Activated gamma-delta T cell treated with Interleukin-2 at 50 U/mL for 16 hours (primary cell): Measurements from ENCODE around the gene ADPRHL1.

Source experiments
- DNase-seq: peaks from one replicate; pipeline ENCODE4 v3.0.0-alpha.2; 2020

ADPRHL1 gene

DNA sequence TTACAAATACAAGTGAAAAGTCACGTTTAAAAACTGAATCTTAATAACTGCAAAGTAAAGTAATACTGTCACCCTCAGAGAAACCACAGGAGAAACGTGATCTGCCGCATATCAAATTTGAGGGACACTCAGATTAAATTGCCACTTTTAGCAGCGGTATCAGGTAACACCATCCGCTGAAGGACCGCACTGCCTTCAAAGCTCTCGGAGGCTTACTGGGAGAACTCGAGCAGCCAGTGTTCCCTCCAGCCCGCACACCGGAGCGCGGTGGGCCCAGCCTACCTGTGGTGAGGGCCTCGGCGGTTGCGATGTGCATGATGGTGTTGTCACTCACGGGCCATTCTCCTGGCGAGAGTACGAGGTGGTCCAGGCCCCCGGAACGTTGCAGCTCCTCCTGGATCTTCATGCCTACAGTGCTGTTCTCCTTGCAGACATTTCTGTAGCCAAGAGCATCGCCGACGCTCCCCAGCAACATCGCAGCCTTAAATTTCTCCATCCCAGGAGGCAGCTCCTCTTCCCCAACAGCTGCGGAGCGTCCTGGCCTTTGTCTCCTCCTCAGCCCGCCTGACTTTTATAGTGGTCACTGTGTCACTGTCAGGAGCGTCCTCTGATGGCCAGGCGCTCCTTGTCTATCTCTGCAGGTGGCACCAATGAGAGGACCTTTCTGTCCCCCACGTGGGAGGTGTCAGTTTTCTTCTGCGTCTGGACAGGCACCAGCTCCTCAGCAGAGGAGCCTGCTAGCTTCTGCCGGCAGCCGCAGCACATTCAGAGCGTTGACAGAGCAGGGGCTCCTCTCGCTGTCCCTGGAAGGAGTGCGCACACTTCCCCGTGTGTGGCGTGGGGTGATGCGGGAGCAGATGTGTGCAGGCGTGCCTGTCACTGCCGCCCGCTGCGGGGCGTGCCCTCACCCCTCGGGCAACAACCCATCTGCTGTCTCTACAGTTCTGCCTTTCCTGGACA, at the start of gene ADPRHL1:
TSS of gene ADPRHL1 (minus strand) at position 547 of the 960 bp plus-strand sequence. CDS start at position 496, 51 bp downstream.
- no peak for DNase-seq

DNA sequence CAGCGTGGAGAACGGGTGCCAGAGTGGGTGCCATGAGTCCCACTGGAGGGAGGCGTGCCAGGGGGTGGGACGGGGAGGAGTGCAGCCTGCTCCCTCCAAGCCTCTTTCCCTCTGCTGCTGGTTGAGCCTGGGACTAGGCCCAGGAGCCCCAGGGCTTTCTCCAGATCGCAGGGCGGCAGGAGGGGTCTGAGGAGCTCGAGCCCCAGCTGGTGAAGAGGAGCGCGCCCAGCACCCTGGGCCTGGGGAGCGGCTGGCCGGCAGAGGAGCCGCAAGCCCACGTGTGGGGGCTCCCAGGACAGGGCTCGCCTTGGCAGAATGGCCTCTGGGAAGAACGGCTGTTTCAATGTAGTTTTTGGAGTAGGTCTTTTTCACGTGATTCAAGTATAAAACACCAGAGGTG, 49.4 kb upstream of the ADPRHL1 start:
- DNase-seq: no peak

DNA sequence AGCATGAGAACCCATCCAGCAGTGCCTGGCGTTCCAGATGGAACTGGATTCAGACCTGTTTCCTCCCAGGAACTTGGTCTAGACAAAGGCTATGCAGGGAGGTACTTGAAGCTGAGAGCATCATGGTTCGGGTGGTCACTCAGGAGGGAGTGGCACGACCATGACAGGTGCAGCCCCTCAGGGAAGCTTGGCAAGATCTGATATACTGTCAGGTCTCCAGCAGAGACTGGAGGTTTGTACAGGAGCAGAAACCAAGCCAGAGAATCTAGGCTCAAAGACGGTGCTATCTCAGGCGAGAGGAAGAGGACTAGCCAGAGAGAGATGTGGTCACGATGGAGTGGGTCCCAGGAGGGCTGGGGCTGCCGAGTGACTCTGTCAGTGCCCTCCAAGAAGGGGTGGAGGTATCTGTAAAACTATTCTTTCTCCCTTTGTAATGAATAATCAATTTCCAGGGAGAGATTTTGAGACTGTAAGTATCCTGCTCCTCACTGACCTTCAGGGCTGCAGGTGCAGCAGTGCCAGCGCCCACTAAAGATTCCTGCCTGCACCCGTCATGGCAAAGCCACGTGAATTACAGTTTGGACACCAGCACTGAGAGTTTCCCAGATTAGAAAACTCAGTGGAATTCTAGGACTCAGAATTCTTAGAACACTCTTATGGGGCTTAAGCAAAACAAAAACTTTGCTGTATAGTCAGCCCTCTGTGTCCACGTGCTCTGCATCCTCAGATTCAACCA, 47.4 kb upstream of the ADPRHL1 start:
- DNase-seq: no peak

DNA sequence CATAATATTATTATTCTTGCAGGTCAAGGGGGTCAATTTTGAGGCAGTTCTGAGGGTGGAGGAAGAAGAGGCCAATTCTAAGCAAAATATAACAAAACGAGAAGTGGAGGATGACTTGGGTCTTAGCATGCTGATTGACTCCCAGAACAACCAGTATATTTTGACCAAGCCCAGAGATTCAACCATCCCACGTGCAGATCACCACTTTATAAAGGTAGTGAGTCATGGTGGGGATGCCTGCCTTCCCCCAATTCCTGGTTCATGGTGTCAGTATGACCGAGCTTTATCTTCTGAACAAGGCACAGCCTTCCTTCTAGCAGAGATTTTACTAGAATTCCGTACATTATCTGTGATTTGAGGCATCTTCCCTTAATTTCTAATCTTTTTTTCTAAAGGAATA, 46.6 kb upstream of the ADPRHL1 start:
- no peak for DNase-seq

DNA sequence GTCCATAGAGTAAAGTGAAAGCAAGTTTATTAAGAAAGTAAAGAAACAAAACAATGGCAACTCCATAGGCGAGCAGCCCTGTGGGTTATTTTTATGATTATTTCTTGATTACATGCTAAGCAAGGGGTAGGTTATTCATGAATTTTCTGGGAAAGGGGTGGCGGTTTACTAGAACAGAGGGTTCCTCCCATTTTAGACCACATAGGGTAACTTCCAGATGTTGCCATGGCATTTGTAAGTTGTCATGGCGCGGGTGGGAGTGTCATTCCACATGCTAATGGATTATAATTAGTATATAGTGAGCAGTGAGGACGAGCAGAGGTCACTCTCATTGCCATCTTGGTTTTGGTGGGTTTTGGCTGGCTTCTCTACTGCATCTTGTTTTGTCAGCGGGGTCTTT, 45.6 kb upstream of the ADPRHL1 start:
- no peak for DNase-seq

DNA sequence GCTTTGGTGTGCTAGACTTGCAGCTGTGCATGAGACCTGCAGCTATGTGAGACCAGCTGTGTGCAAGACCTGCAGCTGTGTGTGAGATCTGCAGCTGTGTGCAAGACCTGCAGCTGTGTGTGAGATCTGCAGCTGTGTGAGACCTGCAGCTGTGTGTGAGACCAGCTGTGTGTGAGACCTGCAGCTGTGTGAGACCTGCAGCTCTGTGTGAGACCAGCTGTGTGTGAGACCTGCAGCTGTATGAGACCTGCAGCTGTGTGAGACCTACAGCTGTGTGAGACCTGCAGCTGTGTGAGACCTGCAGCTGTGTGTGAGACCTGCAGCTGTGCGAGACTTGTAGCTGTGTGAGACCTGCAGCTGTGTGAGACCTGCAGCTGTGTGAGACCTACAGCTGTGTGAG, 43.9 kb upstream of the ADPRHL1 start:
- no peak for DNase-seq

DNA sequence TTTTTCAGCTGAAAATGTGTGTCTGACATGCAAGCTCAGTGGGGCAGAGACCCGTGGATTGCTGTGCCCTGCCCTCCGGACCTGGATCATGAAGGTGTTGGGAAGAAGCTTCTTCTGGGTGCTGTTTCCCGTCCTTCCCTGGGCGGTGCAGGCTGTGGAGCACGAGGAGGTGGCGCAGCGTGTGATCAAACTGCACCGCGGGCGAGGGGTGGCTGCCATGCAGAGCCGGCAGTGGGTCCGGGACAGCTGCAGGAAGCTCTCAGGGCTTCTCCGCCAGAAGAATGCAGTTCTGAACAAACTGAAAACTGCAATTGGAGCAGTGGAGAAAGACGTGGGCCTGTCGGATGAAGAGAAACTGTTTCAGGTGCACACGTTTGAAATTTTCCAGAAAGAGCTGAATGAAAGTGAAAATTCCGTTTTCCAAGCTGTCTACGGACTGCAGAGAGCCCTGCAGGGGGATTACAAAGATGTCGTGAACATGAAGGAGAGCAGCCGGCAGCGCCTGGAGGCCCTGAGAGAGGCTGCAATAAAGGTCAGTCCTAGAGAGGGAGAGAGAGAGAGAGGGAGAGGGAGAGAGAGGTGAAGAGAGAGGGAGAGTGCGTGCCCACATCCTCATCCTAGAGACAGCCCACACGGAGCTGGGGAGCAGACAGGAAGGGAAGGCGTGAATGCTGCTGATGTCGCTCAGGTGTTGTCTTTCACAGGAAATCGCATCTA, 42.4 kb upstream of the ADPRHL1 start:
- no peak for DNase-seq

DNA sequence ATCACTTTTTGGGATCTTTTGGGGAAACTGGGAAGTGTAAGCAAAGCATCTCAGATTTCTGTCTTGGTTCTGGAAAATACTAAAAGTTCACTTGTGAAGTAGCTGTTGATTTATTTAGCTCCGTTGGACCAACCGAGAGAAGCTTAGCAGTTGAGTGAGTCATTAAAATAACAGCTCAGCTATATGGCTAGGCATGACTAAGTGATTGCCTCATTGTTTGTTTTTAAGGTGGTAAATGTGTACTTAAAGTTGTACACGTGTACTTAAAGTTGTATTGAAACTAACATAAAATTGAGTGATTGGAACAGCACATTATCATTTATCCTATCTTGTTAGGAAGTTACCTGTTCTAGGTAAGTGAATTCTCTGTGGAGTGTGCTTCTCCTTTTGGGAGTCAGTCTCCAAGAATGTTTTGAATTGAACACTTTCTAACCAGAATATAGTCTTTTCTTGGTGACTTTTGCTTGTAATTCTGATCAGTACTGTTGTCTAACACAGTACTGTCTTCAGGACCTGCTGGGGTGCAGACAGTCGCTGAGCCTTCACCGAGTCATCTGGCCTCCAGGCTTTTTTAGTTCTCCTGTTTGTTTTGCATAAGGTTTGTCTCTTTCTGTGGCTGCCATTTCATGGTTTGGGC, 40.1 kb upstream of the ADPRHL1 start:
- no peak for DNase-seq

DNA sequence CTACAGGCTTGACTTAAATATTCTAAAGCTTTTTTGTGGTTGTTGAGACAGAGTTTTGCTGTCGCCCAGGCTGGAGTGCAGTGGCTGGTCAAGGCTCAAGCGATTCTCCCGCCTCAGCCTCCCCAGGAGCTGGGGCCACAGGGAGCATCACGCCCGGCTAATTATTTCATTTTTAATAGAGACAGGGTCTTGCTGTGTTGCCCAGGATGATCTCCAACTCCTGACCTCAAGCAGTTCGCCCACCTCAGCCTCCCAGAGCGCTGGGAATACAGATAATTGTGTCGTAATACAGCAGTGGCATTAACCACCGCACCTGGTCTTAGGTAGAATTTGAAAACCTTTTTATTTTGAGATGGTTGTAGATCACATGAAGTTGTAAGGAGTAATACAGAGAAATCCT, 38.7 kb upstream of the ADPRHL1 start:
- DNase-seq: no peak

DNA sequence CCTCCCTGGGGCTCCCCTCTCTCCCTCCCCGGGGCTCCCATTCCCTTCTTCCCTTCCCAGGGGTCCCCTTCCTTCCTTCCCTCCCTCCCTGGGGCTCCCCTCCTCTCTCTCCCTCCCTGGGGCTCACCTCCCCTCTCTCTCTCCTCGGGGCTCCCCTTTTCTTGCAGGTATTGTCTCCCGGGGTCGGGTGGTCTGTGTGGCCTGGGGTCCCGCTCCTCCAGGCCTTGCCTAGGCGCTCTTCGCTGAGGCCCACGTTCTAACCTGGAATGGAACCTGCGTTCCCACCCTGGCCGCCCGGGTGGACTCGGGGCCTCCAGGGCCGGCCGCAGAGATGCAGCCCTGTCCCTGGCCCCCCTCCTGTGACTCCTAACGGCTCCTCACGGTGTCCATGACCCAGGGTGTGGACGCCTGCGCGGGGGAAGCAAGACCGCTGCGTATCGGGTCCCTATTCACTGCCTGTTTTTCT, 38.2 kb upstream of the ADPRHL1 start:
- DNase-seq: no peak

DNA sequence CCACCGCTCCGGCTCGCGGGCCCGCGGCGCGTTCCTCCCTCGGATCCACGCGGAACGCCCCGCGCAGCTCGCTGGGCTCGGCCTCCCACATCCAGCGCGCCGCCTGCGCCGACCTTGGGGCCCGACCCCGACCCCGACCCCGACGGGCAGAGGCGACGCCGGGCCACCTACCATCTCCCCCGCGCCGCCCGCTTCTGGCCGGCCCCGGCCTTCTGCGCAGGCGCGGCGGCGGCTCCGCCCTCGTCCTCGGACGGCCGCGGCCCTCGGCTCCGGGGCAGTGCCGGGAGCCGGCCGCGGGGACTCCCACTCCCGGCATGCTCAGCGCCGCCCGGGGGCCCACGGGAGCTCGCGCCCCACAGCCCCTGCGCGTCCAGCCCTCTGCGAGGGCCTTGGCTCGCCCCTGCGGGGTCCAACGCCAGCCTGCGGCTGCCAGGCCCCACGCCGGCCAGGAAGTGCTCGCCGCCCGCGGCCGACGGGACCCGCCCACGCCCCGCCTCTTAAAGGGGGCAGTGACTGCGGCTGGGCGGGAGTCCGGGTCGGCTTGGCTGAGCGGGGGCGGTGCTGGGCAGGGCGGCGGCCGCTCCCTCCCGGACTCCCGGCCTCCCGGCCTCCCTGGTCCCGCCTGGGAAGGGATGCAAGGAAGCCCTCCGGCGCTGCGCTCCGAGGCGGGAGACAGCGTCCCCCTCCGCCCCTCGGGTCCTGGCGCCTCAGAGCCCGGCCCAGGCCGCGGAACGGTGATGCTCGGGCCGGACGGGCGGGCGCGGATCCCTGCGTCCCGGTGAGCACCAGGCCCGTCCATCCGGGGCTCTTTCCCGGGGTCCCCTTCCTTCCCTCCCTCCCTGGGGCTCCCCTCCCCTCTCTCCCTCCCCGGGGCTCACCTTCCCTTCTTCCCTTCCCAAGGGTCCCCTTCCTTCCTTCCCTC, 37.5 kb upstream of the ADPRHL1 start, which contains the start of gene DCUN1D2:
TSS of gene DCUN1D2 (minus strand) at position 216 of the 922 bp plus-strand sequence. CDS start at position 174, 42 bp downstream.
- DNase-seq: peak; percentile 72

DNA sequence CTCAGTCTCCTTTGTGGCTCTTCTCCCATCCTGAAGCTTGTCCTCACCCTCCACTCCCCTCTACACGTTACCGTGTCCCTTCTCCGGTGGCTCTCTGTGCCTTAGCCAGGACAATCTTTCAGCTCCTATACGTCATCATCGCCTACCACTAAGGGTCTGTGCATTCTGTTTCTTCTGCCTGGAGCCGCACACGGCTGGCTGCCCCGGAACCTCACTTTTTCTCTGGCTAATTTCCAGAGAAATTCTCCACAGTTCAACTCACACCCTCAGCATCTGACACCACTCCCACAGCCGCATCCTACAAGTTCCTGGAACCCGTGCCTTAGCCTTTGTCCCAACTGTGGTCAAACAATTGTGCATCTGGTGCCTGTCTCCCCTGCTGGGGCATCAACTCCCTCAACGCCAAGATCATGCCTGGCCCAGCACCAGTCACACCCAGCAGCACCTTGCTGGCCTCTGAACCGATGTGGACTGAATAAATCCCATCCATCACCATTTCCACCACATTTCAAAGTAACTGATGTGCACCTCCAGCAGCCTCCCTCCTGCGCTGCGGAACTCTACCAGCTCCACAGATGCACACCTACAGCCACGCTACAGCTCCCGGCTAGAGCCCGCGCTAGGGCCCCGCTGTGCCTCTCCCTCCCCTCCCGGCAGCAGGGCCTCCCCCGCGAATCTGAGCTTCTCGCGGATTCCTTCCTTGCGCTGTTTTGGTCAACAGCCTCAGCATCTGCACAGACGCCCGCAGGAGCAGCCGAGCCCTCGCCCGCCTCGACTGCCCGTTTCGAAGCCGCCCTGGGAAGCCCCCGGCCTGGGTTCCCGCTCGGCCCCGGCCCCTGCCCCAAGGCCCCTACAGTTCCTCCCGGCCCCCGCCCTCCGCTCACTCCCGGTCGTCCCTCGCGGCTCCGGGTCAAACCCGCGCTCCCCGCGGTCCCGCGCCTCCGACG, 36.5 kb upstream of the ADPRHL1 start:
- DNase-seq: peak; percentile 32

DNA sequence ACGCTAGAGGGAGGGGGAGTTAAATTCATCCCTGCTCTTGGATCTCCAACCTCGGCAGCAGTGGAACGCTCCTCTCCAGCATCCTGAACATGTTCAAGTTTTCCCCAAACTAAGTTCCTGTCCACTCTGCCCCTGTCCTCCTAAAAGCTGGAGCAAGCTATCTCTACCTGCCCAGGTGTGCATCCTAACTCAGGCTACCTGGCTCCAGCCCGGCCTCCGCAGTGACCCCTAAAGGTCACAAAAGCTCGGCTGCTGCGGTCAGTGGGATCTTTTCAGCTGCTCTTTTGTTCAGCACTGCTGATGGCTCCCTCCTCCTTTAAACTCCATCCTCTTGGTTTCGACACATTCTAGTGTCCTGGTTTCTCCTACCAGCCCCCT, 35.9 kb upstream of the ADPRHL1 start:
- no peak for DNase-seq

DNA sequence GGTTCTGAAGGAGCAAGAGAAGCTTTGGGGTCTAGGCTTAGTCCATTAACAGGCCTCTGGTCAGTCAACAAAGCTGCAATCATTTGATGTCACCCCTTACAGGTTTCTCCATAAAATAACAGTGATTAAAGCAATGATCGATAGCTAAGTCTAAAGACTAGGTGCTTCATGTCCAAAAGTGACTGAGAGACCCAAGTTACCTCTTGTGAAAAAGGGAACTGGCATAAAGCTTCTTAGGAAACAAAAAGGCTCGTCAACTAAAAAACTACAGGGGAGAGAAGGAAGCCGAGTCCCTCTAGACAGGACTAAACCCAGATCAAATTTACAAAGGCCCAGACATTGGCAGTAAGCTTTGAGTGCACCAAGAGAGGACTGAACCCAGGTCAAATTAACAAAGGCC, 35.0 kb upstream of the ADPRHL1 start:
- no peak for DNase-seq

DNA sequence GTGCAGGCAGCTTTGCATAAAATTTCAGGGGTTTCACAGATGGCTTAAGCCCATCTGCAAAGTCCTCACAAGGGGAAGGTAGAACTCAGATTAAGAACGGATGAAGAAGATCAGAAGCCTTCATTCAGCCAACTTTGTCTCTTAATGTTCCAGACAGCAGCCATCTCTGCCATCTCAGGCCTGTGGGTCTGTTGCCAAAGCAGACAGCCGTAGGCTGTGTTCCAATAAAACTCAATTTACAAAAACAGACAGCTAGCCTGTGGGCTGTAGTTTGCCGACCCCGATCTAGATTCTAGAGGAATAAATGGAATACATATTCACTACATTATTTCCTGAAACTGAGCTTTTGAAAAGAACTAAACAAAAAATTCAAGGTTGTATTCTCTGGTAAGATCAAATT, 33.4 kb upstream of the ADPRHL1 start:
- no peak for DNase-seq

DNA sequence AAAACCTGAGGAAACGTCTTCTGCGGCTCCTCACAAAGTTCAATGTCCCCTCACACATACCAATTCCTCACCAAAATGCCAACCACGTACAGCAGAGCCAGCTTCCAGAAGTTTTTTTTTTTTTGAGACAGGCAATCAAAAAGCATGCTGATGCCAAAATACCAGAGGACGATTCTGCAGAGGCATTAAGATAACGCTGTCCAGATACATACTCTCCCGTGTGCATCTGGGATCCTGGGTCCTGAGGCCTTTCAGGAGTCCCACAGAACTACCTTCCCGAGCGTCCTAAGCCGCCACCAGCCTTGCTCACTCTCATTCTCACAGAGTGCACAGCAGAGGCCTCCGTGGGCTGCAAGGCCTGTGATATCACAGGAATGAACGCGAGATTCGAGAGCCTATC, 32.3 kb upstream of the ADPRHL1 start:
- DNase-seq: no peak

DNA sequence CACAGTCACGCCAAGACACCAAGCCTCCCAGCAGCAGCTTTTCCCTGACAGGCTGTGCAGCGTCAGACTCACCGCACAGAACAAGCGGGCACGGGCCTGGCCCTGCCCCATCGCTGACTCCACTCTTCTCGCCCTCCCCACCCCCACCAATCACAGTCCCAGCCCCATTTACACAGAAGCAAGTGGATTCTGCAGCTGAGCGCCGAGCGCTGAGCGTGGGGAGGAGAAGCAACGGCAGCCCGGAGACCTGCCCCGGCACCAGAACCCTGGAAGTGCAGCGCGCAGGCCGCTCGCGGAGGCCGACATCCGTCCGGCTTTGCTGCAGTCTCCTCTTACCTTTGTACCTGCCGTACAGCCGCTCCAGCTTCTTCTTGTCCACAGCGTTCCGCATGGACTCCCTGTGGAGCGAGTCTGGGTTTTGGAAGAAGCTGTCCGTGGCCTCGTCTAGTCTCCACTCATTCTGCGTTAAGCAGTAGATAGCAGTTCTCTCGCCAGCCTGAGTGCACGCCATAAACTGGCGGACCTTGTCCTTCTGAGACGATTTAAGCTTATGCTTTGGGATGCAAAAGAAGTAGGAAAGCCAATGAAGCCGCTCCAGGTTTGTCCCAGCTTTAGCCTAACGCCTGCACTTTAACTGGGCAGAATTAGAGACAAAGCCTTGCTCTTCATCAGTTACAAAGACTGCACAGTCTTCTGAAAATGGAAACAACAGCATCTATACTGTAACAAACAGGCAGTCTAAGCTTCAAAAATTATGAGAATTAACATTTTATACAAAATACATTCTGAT, 30.4 kb upstream of the ADPRHL1 start:
- DNase-seq: no peak

DNA sequence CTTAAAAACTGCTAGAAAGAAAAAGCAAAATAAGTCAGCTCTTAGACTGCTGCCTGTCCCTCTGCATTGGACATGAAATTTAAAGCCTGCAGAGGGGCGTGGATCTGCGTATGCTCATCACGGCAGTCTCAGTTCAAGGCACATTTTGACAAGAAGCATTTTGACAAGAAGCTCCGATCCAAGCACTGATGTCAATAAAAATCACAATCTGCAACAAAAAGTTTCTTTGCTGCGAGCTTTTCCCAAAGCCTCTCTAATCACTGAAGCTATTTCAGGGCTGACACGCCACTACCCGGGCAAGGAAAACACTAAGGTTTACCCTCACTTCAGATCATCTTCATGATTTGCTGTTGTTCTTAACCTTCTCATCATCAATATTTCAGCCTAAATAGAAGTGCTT, 29.8 kb upstream of the ADPRHL1 start:
- no peak for DNase-seq

DNA sequence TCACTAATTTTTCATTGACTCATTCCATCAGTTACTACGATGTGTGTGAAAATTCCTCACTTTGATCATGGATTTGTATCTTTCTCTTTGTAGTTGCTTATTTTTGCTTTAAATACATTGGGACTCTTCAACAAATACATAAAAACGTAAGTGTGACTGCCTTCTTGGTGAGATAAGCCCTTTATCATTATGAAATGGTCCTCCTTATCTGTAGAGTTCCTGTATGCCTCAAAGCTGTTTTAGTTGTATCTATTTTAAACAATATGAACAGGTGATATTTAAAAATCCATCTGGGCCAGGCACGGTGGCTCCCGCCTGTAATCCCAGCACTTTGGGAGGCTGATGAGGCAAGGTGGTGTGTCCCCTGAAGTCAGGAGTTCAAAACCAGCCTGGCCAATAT, 25.9 kb upstream of the ADPRHL1 start:
- DNase-seq: no peak

DNA sequence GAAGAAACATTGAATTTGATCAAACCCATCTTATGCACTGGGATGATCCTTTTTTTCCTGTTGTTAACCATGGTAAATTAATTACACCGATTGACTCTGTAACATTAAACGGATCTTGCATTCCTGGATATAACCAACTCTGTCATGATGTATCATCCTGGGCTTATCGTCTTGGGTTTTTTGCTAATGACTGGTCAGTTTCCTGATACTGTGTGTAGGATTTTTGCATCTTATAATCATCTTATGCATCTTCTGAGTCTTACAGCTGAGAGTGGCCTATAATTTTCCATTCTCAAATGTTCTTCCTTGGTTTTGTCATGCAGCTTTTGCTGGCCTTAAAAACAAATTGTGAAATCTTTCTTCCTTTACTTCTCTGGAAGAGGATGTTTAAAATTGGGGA, 24.4 kb upstream of the ADPRHL1 start:
- no peak for DNase-seq
